ENCODE measurements around the gene GIN1.

DNA sequence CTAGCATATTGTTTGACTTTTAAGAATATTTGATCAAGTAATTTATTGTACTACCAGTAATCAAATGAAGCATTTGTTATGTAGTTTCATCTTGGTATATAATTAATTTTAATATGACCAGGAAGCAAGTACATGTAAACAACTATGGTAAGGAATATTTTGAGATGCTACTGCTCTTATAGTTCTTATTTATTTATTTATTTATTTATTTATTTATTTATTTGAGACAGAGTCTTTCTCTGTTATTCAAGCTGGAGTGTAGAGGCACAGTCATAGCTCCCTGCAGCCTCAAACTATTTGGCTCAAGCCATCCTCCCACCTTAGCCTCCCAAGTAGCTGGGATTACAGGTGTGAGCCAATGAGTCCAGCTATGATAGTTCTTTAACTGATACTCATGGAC, 8.3 kb upstream of the GIN1 start:
- no peak for TF ChIP-seq YY1 (IDR thresholded peaks at IDR 0.05; ENCODE audit: insufficient read depth, insufficient read length)
- no peak for TF ChIP-seq ZNF274 (IDR thresholded peaks at IDR 0.05; ENCODE audit: low read depth, low read length)
- TF ChIP-seq SUZ12 (IDR thresholded peaks at IDR 0.05; ENCODE audit: extremely low read depth, insufficient read depth, insufficient read length), result no peak
